K562 (cell line): Measurements from ENCODE around the gene C19orf67. TPM values are rescaled to one million over a fixed set of nuclear protein-coding genes. Genes with fewer than 3 reads are reported as not detected.

ENCODE experiments used
- ATAC-seq: fragments of 200-7000 bp; cut with Tn5 transposase; 3 replicates; pipeline ENCODE4 v1.9.1; 2020; ENCODE audit warnings: moderate library complexity
- BruUV-seq: library from RNA; stranded (reverse); fragments of 400-500 nt; replicated peaks from 2 replicates; lab custom pipeline; 2021; lab: Mats Ljungman, UMichigan
- CTCF ChIA-PET: fragments of 300-600 bp; formaldehyde crosslinking; extraction: SDS; loops from one replicate; lab custom pipeline; 2021; ENCODE audit warnings: low intra/inter-chr PET ratio; lab: Yijun Ruan, JAX
- POLR2A ChIA-PET: fragments of 300-600, 350-650 bp; sonication (Branson Sonifier 250); formaldehyde crosslinking; extraction: SDS; loops from one replicate; lab custom pipeline; 2021; ENCODE audit warnings: antibody characterized with exemption, inconsistent platforms; lab: Yijun Ruan, JAX
- DNase-seq, 4 experiments: peaks; one replicate each; pipeline versions ENCODE4 v3.0.0 to v3.0.0-alpha.2; 2011 to 2018; ENCODE audit warnings: low spot score in 3 of 4, mixed read lengths in 3 of 4; ENCODE audit errors: extremely low read depth in 1 of 4
- FAIRE-seq: peaks from 2 replicates; lab custom pipeline; 2011; peaks lifted over from hg19 to GRCh38; lab: Jason Lieb, UNC
- H2AFZ ChIP-seq: 2 replicates; pipeline ENCODE4 v1.6.0; 2011; ENCODE audit warnings: low read depth, low read length, control low read depth, inconsistent platforms
- H3K27ac ChIP-seq: fragments of 200-600 bp; 3 replicates; pipeline ENCODE4 v1.8.0; 2011; ENCODE audit warnings: low read depth, mild to moderate bottlenecking, control low read depth, inconsistent platforms, low read length, moderate library complexity, mixed read lengths; ENCODE audit errors: extremely low read depth
- H3K27me3 ChIP-seq, 2 experiments: fragments of 300-600 bp in 1 of 2; 2 replicates in 1 of 2; 3 replicates in 1 of 2; pipeline versions ENCODE4 v1.6.0 to v1.8.0; 2011; ENCODE audit warnings: inconsistent platforms in 2 of 2, low read length in 2 of 2, mild to moderate bottlenecking in 1 of 2, mixed read lengths in 1 of 2, moderate library complexity in 1 of 2; ENCODE audit not compliant: control insufficient read depth in 2 of 2, insufficient read depth in 2 of 2
- H3K36me3 ChIP-seq: fragments of 300-600 bp; 3 replicates; pipeline ENCODE4 v1.8.0; 2011; ENCODE audit warnings: mild to moderate bottlenecking, low read length, inconsistent platforms; ENCODE audit not compliant: control insufficient read depth, insufficient read depth
- H3K4me1 ChIP-seq, 2 experiments: fragments of 200-600 bp in 1 of 2; replicated peaks in 1 of 2; 2 replicates in 1 of 2; 3 replicates in 1 of 2; pipeline versions ENCODE4 v1.5.1 to v1.8.0; 2011; ENCODE audit warnings: inconsistent platforms in 2 of 2, low read length in 2 of 2, mild to moderate bottlenecking in 1 of 2, mixed read lengths in 1 of 2, moderate library complexity in 1 of 2; ENCODE audit not compliant: control insufficient read depth in 2 of 2, insufficient read depth in 2 of 2
- H3K4me2 ChIP-seq: 2 replicates; pipeline ENCODE4 v1.6.1; 2011; ENCODE audit warnings: low read length, control low read depth, inconsistent platforms, mixed read lengths; ENCODE audit not compliant: insufficient read depth
- H3K4me3 ChIP-seq: fragments of 200-600 bp; sonication (generic), shearing (Covaris generic); 2 replicates; pipeline ENCODE4 v1.5.1; 2016; ENCODE audit warnings: control low read depth, inconsistent platforms
- H3K79me2 ChIP-seq: fragments of 200-600 bp; 3 replicates; pipeline ENCODE4 v1.8.0; 2011; ENCODE audit warnings: low read length, inconsistent platforms; ENCODE audit not compliant: control insufficient read depth, insufficient read depth
- H3K9ac ChIP-seq, 2 experiments: 2 replicates each; pipeline versions ENCODE4 v1.6.0 to v1.6.1; 2011; ENCODE audit warnings: low read depth in 2 of 2, low read length in 2 of 2, control low read depth in 1 of 2, inconsistent platforms in 1 of 2, mild to moderate bottlenecking in 1 of 2, mixed read lengths in 1 of 2; ENCODE audit not compliant: insufficient read depth in 1 of 2
- H3K9me1 ChIP-seq: one replicate; pipeline ENCODE4 v1.6.0; 2011; ENCODE audit warnings: inconsistent platforms, mild to moderate bottlenecking, low read length, moderate library complexity; ENCODE audit not compliant: control insufficient read depth, insufficient read depth
- H3K9me3 ChIP-seq: replicated peaks from 2 replicates; pipeline ENCODE4 v1.5.1; 2011; ENCODE audit warnings: low read depth, low read length, inconsistent platforms; ENCODE audit not compliant: control insufficient read depth, insufficient read depth
- H4K20me1 ChIP-seq: replicated peaks from 2 replicates; pipeline ENCODE4 v1.6.1; 2011; ENCODE audit warnings: low read length, inconsistent platforms, mixed read lengths; ENCODE audit not compliant: control insufficient read depth, insufficient read depth
- BMI1 ChIP-seq: fragments of 150-350 bp; IDR thresholded peaks from 2 replicates; pipeline ENCODE4 v1.6.1; 2014; ENCODE audit warnings: low read length
- CBFA2T2 ChIP-seq: fragments of 450-650 bp; conservative IDR thresholded peaks from 2 replicates; pipeline ENCODE4 v1.6.1; 2017; ENCODE audit warnings: mild to moderate bottlenecking
- CEBPB ChIP-seq: fragments of 450-650 bp; IDR thresholded peaks from 2 replicates; pipeline ENCODE4 v1.6.1; 2016; ENCODE audit warnings: missing genetic modification characterization, missing compliant biosample characterization
- CEBPG ChIP-seq, 3 experiments: fragments of 200-800 bp in 1 of 3; sonication (Bioruptor generic) in 1 of 3; sonication (generic) in 1 of 3; formaldehyde crosslinking in 1 of 3; IDR thresholded peaks in 2 of 3; conservative IDR thresholded peaks in 1 of 3; 2 replicates each; pipeline versions ENCODE4 v1.6.1 to v1.8.0; 2016 to 2022; ENCODE audit warnings: missing compliant biosample characterization in 2 of 3, missing genetic modification characterization in 2 of 3, mild to moderate bottlenecking in 1 of 3, missing genetic modification reagents in 1 of 3
- GATA2 ChIP-seq: sonication (generic); formaldehyde crosslinking; IDR thresholded peaks from 2 replicates; pipeline ENCODE4 v1.4.0; 2020; ENCODE audit warnings: mild to moderate bottlenecking, missing genetic modification reagents
- GATAD2A ChIP-seq: fragments of 450-650 bp; IDR thresholded peaks from 2 replicates; pipeline ENCODE4 v1.6.1; 2017
- RUNX1 ChIP-seq: sonication (generic); IDR thresholded peaks from 2 replicates; pipeline ENCODE4 v1.6.1; 2016; ENCODE audit warnings: antibody characterized with exemption, low read depth
- SIN3A ChIP-seq, 2 experiments: fragments of 150-350 bp in 1 of 2; IDR thresholded peaks; 2 replicates each; pipeline ENCODE4 v1.6.1; 2011 to 2016; ENCODE audit warnings: borderline replicate concordance in 2 of 2, low read depth in 2 of 2, low read length in 2 of 2, mild to moderate bottlenecking in 2 of 2, moderate library complexity in 2 of 2; ENCODE audit not compliant: control insufficient read depth in 1 of 2
- SPI1 ChIP-seq: IDR thresholded peaks from 2 replicates; pipeline ENCODE4 v1.6.1; 2011; ENCODE audit warnings: low read depth, low read length, control low read depth, borderline replicate concordance
- STAT6 ChIP-seq: sonication (generic); formaldehyde crosslinking; IDR thresholded peaks from 2 replicates; pipeline ENCODE4 v1.8.1; 2023; ENCODE audit warnings: mild to moderate bottlenecking, missing genetic modification reagents
- XRCC3 ChIP-seq: fragments of 450-650 bp; IDR thresholded peaks from 2 replicates; pipeline ENCODE4 v1.6.1; 2017; ENCODE audit warnings: mild to moderate bottlenecking, moderate library complexity
- ZKSCAN8 ChIP-seq: fragments of 200-800 bp; sonication (Bioruptor generic); IDR thresholded peaks from 2 replicates; pipeline ENCODE4 v1.6.1; 2016; ENCODE audit warnings: missing genetic modification characterization, missing compliant biosample characterization
- ZNF263 ChIP-seq: sonication (generic); formaldehyde crosslinking; IDR thresholded peaks from 2 replicates; pipeline ENCODE4 v1.8.0; 2022; ENCODE audit warnings: mild to moderate bottlenecking, missing genetic modification reagents, borderline replicate concordance
- ZNF277 ChIP-seq: fragments of 250-450 bp; sonication (Bioruptor Pico); IDR thresholded peaks from 2 replicates; pipeline ENCODE4 v1.8.0; 2022; ENCODE audit warnings: inconsistent platforms, mild to moderate bottlenecking, moderate library complexity, borderline replicate concordance
- WGBS: fragments of 100-300 bp; shearing (Covaris generic); methylation state at CpG from one replicate; pipeline ENCODE4 v1.1.6; 2016; ENCODE audit warnings: low coverage, mixed read lengths; ENCODE audit not compliant: insufficient coverage; ENCODE audit errors: missing lambda C conversion rate; 5-methylcytosine and 5-hydroxymethylcytosine counted together
- in situ Hi-C: fragments of 300-500 bp; cut with MboI; formaldehyde crosslinking; loops from 4 replicates; pipeline ENCODE4 v1.15.0; 2018; ENCODE audit warnings: inconsistent platforms, mixed read lengths
- intact Hi-C: fragments of 100-400 bp; cut with micrococcal nuclease; formaldehyde crosslinking; loops from 2 replicates; pipeline ENCODE4 v1.14.2; 2022
- polyA plus RNA-seq, 8 experiments: library from polyadenylated mRNA; depleted of rRNA in 4 of 8; stranded (reverse) in 5 of 8; unstranded in 3 of 8; fragments of >200 nt; fragmentation: Nextera tagmentation in 2 of 8; fragmentation: Illumina TruSeq in 1 of 8; extraction: Ambion mirVana in 2 of 8; extraction: Trizol in 1 of 8; gene quantifications; 2 replicates each; pipeline versions ENCODE4 v1.2.1 to v1.2.3, GENCODE V29; 2011 to 2014; ENCODE audit warnings: inconsistent platforms in 1 of 8, missing spikeins in 1 of 8
- total RNA-seq, 7 experiments: library from RNA; depleted of rRNA in 6 of 7; stranded (reverse); fragments of >200 nt in 6 of 7; fragmentation: Illumina TruSeq in 2 of 7; extraction: Trizol in 2 of 7; gene quantifications; 2 replicates each; pipeline versions ENCODE4 v1.2.1 to v1.2.3, GENCODE V29; 2011 to 2021; ENCODE audit warnings: low replicate concordance in 1 of 7
- TF ChIP-seq, protein P1 (sequence below), 3 experiments: IDR thresholded peaks in 2 of 3; conservative IDR thresholded peaks in 1 of 3; 2 replicates each; pipeline ENCODE4 v1.5.1; 2011 to 2012; ENCODE audit warnings: low read length in 3 of 3, mild to moderate bottlenecking in 3 of 3, control low read depth in 2 of 3, improper control_type of control experiment in 1 of 3, inconsistent platforms in 1 of 3, low read depth in 1 of 3, mixed read lengths in 1 of 3, moderate library complexity in 1 of 3; ENCODE audit not compliant: insufficient read depth in 2 of 3

Gene C19orf67
- total and polyA plus RNA-seq, 9 of the 15 experiments (the other 6 are each of a cell fraction or from before 2014, with no cell fraction given), result 0.29 to 1.8 (median 0.51) TPM; not detected in 3

- in situ Hi-C loops (loop anchor here (25.0 kb wide), 1 partner anchor 470 kb away; no protein-coding TSS in a partner anchor), intact Hi-C loops (no loop called here)
- ChIA-PET POLR2A (interaction anchor here (0.6 to 1.3 kb wide), 6 partner anchors 15 to 232 kb away, joined by 3 to 7 read pairs (median 3); partner anchors contain the start of genes RFX1 and RLN3), CTCF (interaction anchor here (0.9 kb wide), 1 partner anchor 177 kb away, joined by 3 read pairs; no protein-coding TSS in a partner anchor)
- Histone ChIP-seq H3K9me1 (no peaks in the 10 kb centered on the region), H3K4me2 (peak overlapping the region; percentile 59; the same call in 1 of the 2 replicates), H3K27ac (no peak overlapping the region), H4K20me1 (no peaks in the 10 kb centered on the region), H3K36me3 (peaks cover 6% of the 10 kb centered on the region; the same call in 1 of the 3 replicates), H3K4me3 (peak overlapping the region; percentile 40), H2AFZ (peak overlapping the region; percentile 65; the same call in 1 of the 2 replicates), H3K27me3 (no peaks in the 10 kb centered on the region), H3K9me3 (no peaks in the 10 kb centered on the region), H3K79me2 (no peaks in the 10 kb centered on the region), H3K4me1 (peaks cover 36 to 69% of the 10 kb centered on the region in 2 experiments), H3K9ac (peak overlapping the region in 1 of 2 experiments; percentile 78; a peak in 2 of 4 replicates)
- peak; percentile 13 to 33 (median 24) for DNase-seq
- BruUV-seq, result no TSS peak
- no peak; the same call in 2 of the 3 replicates for ATAC-seq
- FAIRE-seq, result no peak
- WGBS, result 31% methylated on average over 15 of the region's 19 CpGs
- no peak for TF ChIP-seq ZKSCAN8
- no peak for TF ChIP-seq GATA2
- no peak for TF ChIP-seq SPI1
- TF ChIP-seq CEBPB (tag), result peak; percentile 94
- TF ChIP-seq XRCC3, result no peak
- 0 out of 2 replicates have a peak, but pooled peaks have one; percentile 36 for TF ChIP-seq RUNX1
- TF ChIP-seq CEBPG (CRISPR knock-in tag; IDR thresholded peaks at IDR 0.05), result peak; percentile 76; the same call in 1 of the 2 replicates
- peak; percentile 19 to 63; a peak in 1 of 4 replicates for TF ChIP-seq CEBPG (tag; conservative IDR thresholded peaks at IDR 0.05 in 1 of 2, IDR thresholded peaks at IDR 0.05 in 1 of 2)
- no peak for TF ChIP-seq SIN3A (IDR thresholded peaks at IDR 0.05; ENCODE audit: borderline replicate concordance in 2 of 2, control insufficient read depth in 1 of 2, low read depth in 2 of 2, low read length in 2 of 2)
- no peak for TF ChIP-seq GATAD2A
- TF ChIP-seq STAT6 (CRISPR knock-in tag), result no peak
- TF ChIP-seq ZNF263, result no peak
- no peak for TF ChIP-seq ZNF277 (CRISPR knock-in tag)
- TF ChIP-seq CBFA2T2, result no peak
- TF ChIP-seq BMI1, result no peak
- TF ChIP-seq, protein P1, sequence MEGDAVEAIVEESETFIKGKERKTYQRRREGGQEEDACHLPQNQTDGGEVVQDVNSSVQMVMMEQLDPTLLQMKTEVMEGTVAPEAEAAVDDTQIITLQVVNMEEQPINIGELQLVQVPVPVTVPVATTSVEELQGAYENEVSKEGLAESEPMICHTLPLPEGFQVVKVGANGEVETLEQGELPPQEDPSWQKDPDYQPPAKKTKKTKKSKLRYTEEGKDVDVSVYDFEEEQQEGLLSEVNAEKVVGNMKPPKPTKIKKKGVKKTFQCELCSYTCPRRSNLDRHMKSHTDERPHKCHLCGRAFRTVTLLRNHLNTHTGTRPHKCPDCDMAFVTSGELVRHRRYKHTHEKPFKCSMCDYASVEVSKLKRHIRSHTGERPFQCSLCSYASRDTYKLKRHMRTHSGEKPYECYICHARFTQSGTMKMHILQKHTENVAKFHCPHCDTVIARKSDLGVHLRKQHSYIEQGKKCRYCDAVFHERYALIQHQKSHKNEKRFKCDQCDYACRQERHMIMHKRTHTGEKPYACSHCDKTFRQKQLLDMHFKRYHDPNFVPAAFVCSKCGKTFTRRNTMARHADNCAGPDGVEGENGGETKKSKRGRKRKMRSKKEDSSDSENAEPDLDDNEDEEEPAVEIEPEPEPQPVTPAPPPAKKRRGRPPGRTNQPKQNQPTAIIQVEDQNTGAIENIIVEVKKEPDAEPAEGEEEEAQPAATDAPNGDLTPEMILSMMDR (IDR thresholded peaks at IDR 0.05 in 2 of 3, conservative IDR thresholded peaks at IDR 0.05 in 1 of 3; ENCODE audit: insufficient read depth in 2 of 3, low read depth in 1 of 3, low read length in 3 of 3), result peak in 1 of 3 experiments; percentile 23; a peak in 1 of 6 replicates
Measured at GRCh38 chr19:14056741-14057356, 28.7 kb downstream of the C19orf67 start.
